Neural cell (in vitro differentiated cells): ENCODE results near the gene EHBP1. TPM values are rescaled to one million over a fixed set of nuclear protein-coding genes. Genes with fewer than 3 reads are reported as not detected.
A peak's percentile ranks its signal among the peaks of the same experiment; 100 is the strongest.

Source experiments
- H2AFZ ChIP-seq: fragments of 200-600, 300-800 bp; sonication (generic), shearing (Covaris generic); 2 replicates; pipeline ENCODE4 v1.6.0; 2014; ENCODE audit warnings: low read depth, mild to moderate bottlenecking, antibody characterized with exemption, low read length, moderate library complexity
- H3F3A ChIP-seq: fragments of 200-600 bp; shearing (Covaris generic); 2 replicates; pipeline ENCODE4 v1.6.1; 2016; ENCODE audit warnings: mild to moderate bottlenecking, moderate library complexity, mixed read lengths, antibody characterized with exemption, low read length; ENCODE audit not compliant: insufficient read depth, poor library complexity, severe bottlenecking
- H3K27ac ChIP-seq: fragments of 200-600, 300-800 bp; sonication (generic), shearing (Covaris generic); 2 replicates; pipeline ENCODE4 v1.5.1; 2014; ENCODE audit warnings: mild to moderate bottlenecking, low read length, moderate library complexity
- H3K27me3 ChIP-seq: fragments of 300-800, 200-600 bp; sonication (generic), shearing (Covaris generic); 2 replicates; pipeline ENCODE4 v1.6.0; 2014; ENCODE audit warnings: mild to moderate bottlenecking, low read depth, low read length, moderate library complexity; ENCODE audit not compliant: insufficient read depth
- H3K36me3 ChIP-seq: fragments of 300-800, 200-600 bp; sonication (generic), shearing (Covaris generic); 2 replicates; pipeline ENCODE4 v1.5.1; 2014; ENCODE audit warnings: mild to moderate bottlenecking, antibody characterized with exemption, low read length, moderate library complexity; ENCODE audit not compliant: insufficient read depth
- H3K4me2 ChIP-seq: fragments of 300-800, 200-600 bp; sonication (generic), shearing (Covaris generic); 2 replicates; pipeline ENCODE4 v1.6.0; 2014; ENCODE audit warnings: mild to moderate bottlenecking, low read length
- H3K4me3 ChIP-seq: fragments of 300-800, 200-600 bp; sonication (generic), shearing (Covaris generic); 2 replicates; pipeline ENCODE4 v1.5.1; 2014; ENCODE audit warnings: mild to moderate bottlenecking, low read length, moderate library complexity
- H3K79me2 ChIP-seq: fragments of 200-600 bp; shearing (Covaris generic); replicated peaks from 2 replicates; pipeline ENCODE4 v1.6.0; 2014; ENCODE audit warnings: mild to moderate bottlenecking, low read length, moderate library complexity; ENCODE audit not compliant: insufficient read depth
- H3K9ac ChIP-seq: fragments of 300-800, 200-600 bp; sonication (generic), shearing (Covaris generic); 2 replicates; pipeline ENCODE4 v1.6.1; 2016; ENCODE audit warnings: mild to moderate bottlenecking, low read length, mixed read lengths
- H3K9me2 ChIP-seq: fragments of 200-600 bp; shearing (Covaris generic); 2 replicates; pipeline ENCODE4 v1.6.1; 2016; ENCODE audit warnings: mild to moderate bottlenecking, low read length, mixed read lengths; ENCODE audit not compliant: insufficient read depth
- H3K9me3 ChIP-seq: fragments of 200-600, 300-800 bp; sonication (generic), shearing (Covaris generic); 2 replicates; pipeline ENCODE4 v1.6.1; 2016; ENCODE audit warnings: mild to moderate bottlenecking, mixed run types, low read length, moderate library complexity, mixed read lengths
- H4K20me1 ChIP-seq: fragments of 200-600 bp; shearing (Covaris generic); 2 replicates; pipeline ENCODE4 v1.6.1; 2016; ENCODE audit warnings: mild to moderate bottlenecking, mixed run types; ENCODE audit not compliant: insufficient read depth
- EP300 ChIP-seq: fragments of 450-650 bp; conservative IDR thresholded peaks from 2 replicates; pipeline ENCODE4 v1.6.1; 2014; ENCODE audit warnings: antibody characterized with exemption, mild to moderate bottlenecking, moderate library complexity; ENCODE audit not compliant: poor library complexity, severe bottlenecking
- EZH2 ChIP-seq: fragments of 200-600, 300-800 bp; shearing (Covaris generic), sonication (generic); IDR thresholded peaks from 2 replicates; pipeline ENCODE4 v1.6.1; 2014; ENCODE audit warnings: antibody characterized with exemption, low read length, borderline replicate concordance, mild to moderate bottlenecking; ENCODE audit not compliant: insufficient read depth, poor library complexity, severe bottlenecking
- MXI1 ChIP-seq: fragments of 450-650 bp; conservative IDR thresholded peaks from 2 replicates; pipeline ENCODE4 v1.6.1; 2014; ENCODE audit warnings: antibody characterized with exemption, mild to moderate bottlenecking; ENCODE audit not compliant: poor library complexity, severe bottlenecking
- POLR2AphosphoS5 ChIP-seq: IDR thresholded peaks from 2 replicates; pipeline ENCODE4 v1.6.1; 2012
- RAD21 ChIP-seq: fragments of 450-650 bp; conservative IDR thresholded peaks from 2 replicates; pipeline ENCODE4 v1.6.1; 2014; ENCODE audit warnings: antibody characterized with exemption, mild to moderate bottlenecking, moderate library complexity
- REST ChIP-seq: IDR thresholded peaks from 2 replicates; pipeline ENCODE4 v1.6.1; 2012; ENCODE audit warnings: borderline replicate concordance
- SMC3 ChIP-seq: fragments of 450-650 bp; conservative IDR thresholded peaks from 2 replicates; pipeline ENCODE4 v1.6.1; 2014; ENCODE audit warnings: antibody characterized with exemption, mild to moderate bottlenecking, moderate library complexity; ENCODE audit not compliant: poor library complexity
- TAF1 ChIP-seq: IDR thresholded peaks from 2 replicates; pipeline ENCODE4 v1.6.1; 2012; ENCODE audit warnings: low read depth
- polyA plus RNA-seq: library from polyadenylated mRNA; depleted of rRNA; stranded (reverse); fragments of >200 nt; gene quantifications from 2 replicates; pipeline ENCODE4 v1.2.3, GENCODE V29; 2014
- TF ChIP-seq, protein P1 (sequence below): fragments of 450-650 bp; IDR thresholded peaks from 2 replicates; pipeline ENCODE4 v1.5.1; 2014; ENCODE audit warnings: antibody characterized with exemption, mild to moderate bottlenecking, moderate library complexity; ENCODE audit not compliant: poor library complexity, severe bottlenecking

EHBP1 gene
- polyA plus RNA-seq, 1 donor from 2014 or later, result 52.6 TPM

DNA sequence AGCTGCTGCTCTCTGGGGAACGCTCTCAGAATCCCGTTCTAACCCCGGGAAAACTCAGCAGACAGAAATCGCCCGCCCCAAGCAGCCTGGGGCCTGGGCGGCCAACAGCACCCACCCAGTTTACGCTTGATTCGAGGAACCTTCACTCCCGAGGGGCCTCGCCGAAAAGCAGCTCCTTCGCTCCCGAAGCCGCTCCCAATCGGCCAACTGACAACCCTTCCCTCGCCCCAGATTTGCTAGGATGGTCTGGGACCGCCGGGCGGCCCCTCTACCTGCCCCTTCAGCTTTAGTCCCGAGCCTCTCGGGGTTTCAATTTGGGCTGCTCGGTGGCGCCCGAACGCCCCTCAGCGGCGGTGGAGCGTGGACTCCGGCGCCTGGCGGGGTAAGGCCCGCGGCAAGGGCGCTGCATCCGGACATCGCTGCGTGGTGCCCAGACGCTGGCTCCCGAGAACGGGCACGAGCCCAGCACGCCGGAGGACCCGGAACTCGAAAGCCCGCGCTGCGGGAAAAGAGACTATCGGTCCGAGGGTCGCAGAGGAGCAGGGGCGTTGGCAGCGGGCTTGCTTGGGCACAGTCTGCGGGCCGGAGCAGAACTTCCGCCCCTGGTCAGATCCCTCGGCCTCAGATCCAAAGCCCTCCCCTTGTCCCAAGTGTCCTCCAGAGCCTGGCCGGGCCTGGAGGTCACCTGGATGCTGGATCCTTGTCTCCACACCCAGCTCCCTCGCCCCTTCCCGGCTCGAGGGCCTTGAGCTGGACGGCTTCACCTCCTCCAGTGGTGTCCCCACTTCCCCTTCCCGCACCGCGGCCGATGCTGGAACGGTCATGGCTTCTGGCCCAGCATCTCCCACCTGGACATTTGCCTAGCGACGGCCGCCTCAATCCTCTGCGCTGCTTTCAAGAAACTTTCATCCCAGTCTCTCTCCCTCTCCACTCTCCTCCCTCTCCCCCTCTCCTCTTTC is 342.1 kb downstream of the EHBP1 start:
- Histone ChIP-seq H4K20me1 (no peaks in the 10 kb centered on the region), H3K4me3 (no peak overlapping the region), H3K27ac (no peak overlapping the region), H3K27me3 (peaks cover 97% of the 10 kb centered on the region), H3K9me3 (no peaks in the 10 kb centered on the region), H3K9ac (no peak overlapping the region), H3K9me2 (no peaks in the 10 kb centered on the region), H3K79me2 (no peaks in the 10 kb centered on the region), H3F3A (no peaks in the 10 kb centered on the region), H3K4me2 (no peak overlapping the region), H2AFZ (no peak overlapping the region), H3K36me3 (peaks cover 4% of the 10 kb centered on the region)
- TF ChIP-seq POLR2AphosphoS5 (no peak), TAF1 (no peak), EZH2 (peak; percentile 20), SMC3 (no peak)
- TF ChIP-seq, protein P1, sequence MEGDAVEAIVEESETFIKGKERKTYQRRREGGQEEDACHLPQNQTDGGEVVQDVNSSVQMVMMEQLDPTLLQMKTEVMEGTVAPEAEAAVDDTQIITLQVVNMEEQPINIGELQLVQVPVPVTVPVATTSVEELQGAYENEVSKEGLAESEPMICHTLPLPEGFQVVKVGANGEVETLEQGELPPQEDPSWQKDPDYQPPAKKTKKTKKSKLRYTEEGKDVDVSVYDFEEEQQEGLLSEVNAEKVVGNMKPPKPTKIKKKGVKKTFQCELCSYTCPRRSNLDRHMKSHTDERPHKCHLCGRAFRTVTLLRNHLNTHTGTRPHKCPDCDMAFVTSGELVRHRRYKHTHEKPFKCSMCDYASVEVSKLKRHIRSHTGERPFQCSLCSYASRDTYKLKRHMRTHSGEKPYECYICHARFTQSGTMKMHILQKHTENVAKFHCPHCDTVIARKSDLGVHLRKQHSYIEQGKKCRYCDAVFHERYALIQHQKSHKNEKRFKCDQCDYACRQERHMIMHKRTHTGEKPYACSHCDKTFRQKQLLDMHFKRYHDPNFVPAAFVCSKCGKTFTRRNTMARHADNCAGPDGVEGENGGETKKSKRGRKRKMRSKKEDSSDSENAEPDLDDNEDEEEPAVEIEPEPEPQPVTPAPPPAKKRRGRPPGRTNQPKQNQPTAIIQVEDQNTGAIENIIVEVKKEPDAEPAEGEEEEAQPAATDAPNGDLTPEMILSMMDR, result no peak

- no peaks in the 10 kb centered on the region for H3K9me3 ChIP-seq
- no peak overlapping the region for H3K4me3 ChIP-seq
- H3K9ac ChIP-seq, result no peak overlapping the region
- H3K27me3 ChIP-seq, result peaks cover 99% of the 10 kb centered on the region
- no peaks in the 10 kb centered on the region for H3F3A ChIP-seq
- H3K36me3 ChIP-seq, result peaks cover 4% of the 10 kb centered on the region
- TF ChIP-seq SMC3, result no peak
- TF ChIP-seq RAD21, result no peak
- no peak for TF ChIP-seq MXI1
- no peak for TF ChIP-seq EP300
- peak; percentile 76 for TF ChIP-seq EZH2
- TF ChIP-seq TAF1, result no peak
- peak; percentile 67 for TF ChIP-seq POLR2AphosphoS5
- TF ChIP-seq, protein P1, result no peak
- no peak for TF ChIP-seq REST
- no peak overlapping the region for H3K27ac ChIP-seq
- no peak overlapping the region for H3K4me2 ChIP-seq
- H2AFZ ChIP-seq, result no peak overlapping the region
- no peaks in the 10 kb centered on the region for H3K79me2 ChIP-seq
- H4K20me1 ChIP-seq, result no peaks in the 10 kb centered on the region
- H3K9me2 ChIP-seq, result no peaks in the 10 kb centered on the region
These were observed 343.1 kb downstream of the EHBP1 start for GRCh38 chr2:63048367-63049171.
